Vagina (tissue), 2 donors: Measurements from ENCODE around the gene ALB. TPM values are rescaled to one million over a fixed set of nuclear protein-coding genes. Genes with fewer than 3 reads are reported as not detected.

ENCODE experiments used
- DNase-seq, 2 donors: peaks; one replicate each; pipeline ENCODE4 v3.0.0-alpha.2; 2017; ENCODE audit errors: extremely low spot score in 2 of 2
- H3K27ac ChIP-seq: fragments of 200-600 bp; sonication (generic); one replicate; pipeline ENCODE4 v1.5.1; 2019
- H3K27me3 ChIP-seq: fragments of 200-600 bp; sonication (generic); one replicate; pipeline ENCODE4 v1.5.1; 2019
- H3K36me3 ChIP-seq, 2 donors: fragments of 200-600 bp; sonication (generic); one replicate each; pipeline ENCODE4 v1.5.1; 2017 to 2019
- H3K4me1 ChIP-seq: fragments of 200-600 bp; sonication (generic); one replicate; pipeline ENCODE4 v1.5.1; 2019
- H3K4me3 ChIP-seq, 2 donors: fragments of 200-600 bp; sonication (generic); 1 replicate in 1 of 2; 2 replicates in 1 of 2; pipeline ENCODE4 v1.5.1; 2016 to 2019
- H3K9me3 ChIP-seq: fragments of 200-600 bp; sonication (generic); one replicate; pipeline ENCODE4 v1.5.1; 2019
- CTCF ChIP-seq, 3 experiments: fragments of 450-650 bp in 2 of 3; fragments of 200-600 bp in 1 of 3; sonication (generic) in 1 of 3; IDR thresholded peaks; one replicate each; pipeline ENCODE4 v1.5.1; 2017 to 2019; ENCODE audit warnings: antibody characterized with exemption in 3 of 3, mild to moderate bottlenecking in 2 of 3, moderate library complexity in 2 of 3
- POLR2A ChIP-seq, 2 donors: fragments of 450-650 bp; IDR thresholded peaks; one replicate each; pipeline ENCODE4 v1.6.1; 2017; ENCODE audit warnings: antibody characterized with exemption in 2 of 2, mild to moderate bottlenecking in 2 of 2, moderate library complexity in 2 of 2
- POLR2AphosphoS5 ChIP-seq, 2 donors: sonication (generic); formaldehyde crosslinking; IDR thresholded peaks; one replicate each; pipeline ENCODE4 v1.9.0; 2017; ENCODE audit warnings: antibody characterized with exemption in 2 of 2, mild to moderate bottlenecking in 2 of 2, low read depth in 1 of 2; ENCODE audit not compliant: insufficient read depth in 1 of 2
- intact Hi-C: fragments of 100-400 bp; cut with DNase I; formaldehyde crosslinking; loops from one replicate; pipeline ENCODE4 v1.15.1; 2023
- total RNA-seq: library from RNA; depleted of rRNA; stranded (reverse); fragments of >200 nt; gene quantifications from one replicate; pipeline ENCODE4 v1.2.3, GENCODE V29; 2016

ALB gene
- total RNA-seq, 1 donor from 2014 or later, result not detected

GRCh38 chr4:73451404-73451803 is 47.3 kb downstream of the ALB start:
- Histone ChIP-seq H3K27me3 (no peaks in the 10 kb centered on the region), H3K9me3 (no peaks in the 10 kb centered on the region), H3K27ac (no peak overlapping the region), H3K4me3 (no peak overlapping the region), H3K36me3 (no peaks in the 10 kb centered on the region), H3K4me1 (no peaks in the 10 kb centered on the region)
- TF ChIP-seq POLR2AphosphoS5 (IDR thresholded peaks at IDR 0.05; ENCODE audit: insufficient read depth in 1 of 2, low read depth in 1 of 2) (no peak), POLR2A (IDR thresholded peaks at IDR 0.05) (no peak)
- intact Hi-C loops, result no loop called here
- DNase-seq, result no peak

GRCh38 chr4:73451981-73452747 is 48.1 kb downstream of the ALB start:
- intact Hi-C loops, result no loop called here
- H3K9me3 ChIP-seq, result no peaks in the 10 kb centered on the region
- no peaks in the 10 kb centered on the region for H3K27me3 ChIP-seq
- TF ChIP-seq POLR2AphosphoS5 (IDR thresholded peaks at IDR 0.05; ENCODE audit: insufficient read depth in 1 of 2, low read depth in 1 of 2) (no peak), POLR2A (IDR thresholded peaks at IDR 0.05) (no peak), CTCF (IDR thresholded peaks at IDR 0.05) (no peak)
- no peak overlapping the region for H3K4me3 ChIP-seq
- no peaks in the 10 kb centered on the region for H3K36me3 ChIP-seq
- no peak for DNase-seq
- H3K4me1 ChIP-seq, result no peaks in the 10 kb centered on the region
- H3K27ac ChIP-seq, result no peak overlapping the region

- H3K9me3 ChIP-seq, result no peaks in the 10 kb centered on the region
- DNase-seq, result no peak
- no peak for TF ChIP-seq POLR2A (IDR thresholded peaks at IDR 0.05)
- TF ChIP-seq POLR2AphosphoS5 (IDR thresholded peaks at IDR 0.05; ENCODE audit: insufficient read depth in 1 of 2, low read depth in 1 of 2), result no peak
- TF ChIP-seq CTCF (IDR thresholded peaks at IDR 0.05), result no peak
- no peaks in the 10 kb centered on the region for H3K27me3 ChIP-seq
- H3K4me1 ChIP-seq, result no peaks in the 10 kb centered on the region
- no peak overlapping the region for H3K4me3 ChIP-seq
- intact Hi-C loops, result no loop called here
- no peak overlapping the region for H3K27ac ChIP-seq
- H3K36me3 ChIP-seq, result no peaks in the 10 kb centered on the region
These were observed 49.0 kb downstream of the ALB start for GRCh38 chr4:73452953-73453700.

- H3K4me3 ChIP-seq, result no peak overlapping the region
- H3K27me3 ChIP-seq, result no peaks in the 10 kb centered on the region
- intact Hi-C loops, result no loop called here
- no peaks in the 10 kb centered on the region for H3K9me3 ChIP-seq
- TF ChIP-seq POLR2AphosphoS5 (IDR thresholded peaks at IDR 0.05; ENCODE audit: insufficient read depth in 1 of 2, low read depth in 1 of 2) (no peak), POLR2A (IDR thresholded peaks at IDR 0.05) (no peak), CTCF (IDR thresholded peaks at IDR 0.05) (no peak)
- no peak for DNase-seq
- no peaks in the 10 kb centered on the region for H3K4me1 ChIP-seq
- H3K27ac ChIP-seq, result no peak overlapping the region
- H3K36me3 ChIP-seq, result no peaks in the 10 kb centered on the region
These were observed 49.6 kb downstream of the ALB start for GRCh38 chr4:73453701-73454005.

- H3K36me3 ChIP-seq, result no peaks in the 10 kb centered on the region
- H3K9me3 ChIP-seq, result no peaks in the 10 kb centered on the region
- H3K4me1 ChIP-seq, result no peaks in the 10 kb centered on the region
- no peak overlapping the region for H3K27ac ChIP-seq
- intact Hi-C loops, result no loop called here
- no peak overlapping the region for H3K4me3 ChIP-seq
- no peak for DNase-seq
- H3K27me3 ChIP-seq, result no peaks in the 10 kb centered on the region
- TF ChIP-seq POLR2AphosphoS5 (IDR thresholded peaks at IDR 0.05; ENCODE audit: insufficient read depth in 1 of 2, low read depth in 1 of 2), result no peak
- no peak for TF ChIP-seq POLR2A (IDR thresholded peaks at IDR 0.05)
- TF ChIP-seq CTCF (IDR thresholded peaks at IDR 0.05), result no peak
These were observed 50.8 kb downstream of the ALB start for GRCh38 chr4:73454920-73455319.
